ENCODE measurements around the gene TNS4. TPM values are rescaled to one million over a fixed set of nuclear protein-coding genes. Genes with fewer than 3 reads are reported as not detected.
A peak's percentile ranks its signal among the peaks of the same experiment; 100 is the strongest.

TNS4 gene
- total and polyA plus RNA-seq, 9 of the 15 experiments (the other 6 are each of a cell fraction or from before 2014, with no cell fraction given): 0.04 to 0.73 (median 0.24) TPM; not detected in 1

- TF ChIP-seq ZNF395 (CRISPR knock-in tag; IDR thresholded peaks at IDR 0.05): peak; percentile 82; the same call in 1 of the 2 replicates
- TF ChIP-seq HDAC1 (IDR thresholded peaks at IDR 0.05): 0 out of 4 replicates have a peak, but pooled peaks of 1 of the 2 experiments have one; percentile 24
- peak; percentile 65 for TF ChIP-seq PHF20 (IDR thresholded peaks at IDR 0.05; ENCODE audit: partially characterized antibody)
- no peak for TF ChIP-seq USF1 (CRISPR knock-in tag; IDR thresholded peaks at IDR 0.05)
- TF ChIP-seq SLC30A9 (CRISPR knock-in tag; IDR thresholded peaks at IDR 0.05): no peak
- no peak for TF ChIP-seq ZNF316 (IDR thresholded peaks at IDR 0.05)
- TF ChIP-seq PRMT5 (CRISPR knock-in tag; IDR thresholded peaks at IDR 0.05): no peak
- no peak for TF ChIP-seq JUNB (CRISPR knock-in tag; conservative IDR thresholded peaks at IDR 0.05)
- TF ChIP-seq PTBP1 (IDR thresholded peaks at IDR 0.05; ENCODE audit: low read depth, low read length): peak; percentile 68; the same call in 1 of the 2 replicates
- TF ChIP-seq ELF4 (CRISPR knock-in tag; IDR thresholded peaks at IDR 0.05): no peak
- TF ChIP-seq ZBTB43 (CRISPR knock-in tag; IDR thresholded peaks at IDR 0.05): no peak
- TF ChIP-seq ZBTB34 (CRISPR knock-in tag; IDR thresholded peaks at IDR 0.05): no peak
- TF ChIP-seq RAD51 (IDR thresholded peaks at IDR 0.05; ENCODE audit: borderline replicate concordance, low read depth): no peak
- no peak for TF ChIP-seq ZNF408 (CRISPR knock-in tag; IDR thresholded peaks at IDR 0.05; ENCODE audit: low read depth)
- no peak for TF ChIP-seq TAF15 (IDR thresholded peaks at IDR 0.05; ENCODE audit: low read depth, low read length)
- TF ChIP-seq PCBP2 (IDR thresholded peaks at IDR 0.05; ENCODE audit: low read depth, low read length, poor library complexity, severe bottlenecking): no peak
- no peak for TF ChIP-seq CEBPB (tag; IDR thresholded peaks at IDR 0.05)
- TF ChIP-seq MECOM (CRISPR knock-in tag; IDR thresholded peaks at IDR 0.05): 0 out of 2 replicates have a peak, but pooled peaks have one; percentile 20
- TF ChIP-seq GABPB1 (CRISPR knock-in tag; IDR thresholded peaks at IDR 0.05): peak; percentile 67; the same call in 1 of the 2 replicates
- TF ChIP-seq CBX3 (IDR thresholded peaks at IDR 0.05; ENCODE audit: borderline replicate concordance in 1 of 2, low read length in 2 of 2): peak in 1 of 2 experiments; percentile 77; a peak in 1 of 3 replicates
- TF ChIP-seq GATAD2A (IDR thresholded peaks at IDR 0.05): no peak
Measured at GRCh38 chr17:40437095-40437732, 64.2 kb downstream of the TNS4 start (continued).

Measured in K562 (cell line).